Liver (tissue), 9 donors: ENCODE data around the gene WWC1. TPM values are rescaled to one million over a fixed set of nuclear protein-coding genes. Genes with fewer than 3 reads are reported as not detected.
A peak's percentile ranks its signal among the peaks of the same experiment; 100 is the strongest.

Experiments used
- DNase-seq: peaks from one replicate; pipeline ENCODE4 v3.0.0-alpha.2; 2017; ENCODE audit warnings: low spot score
- H3K27ac ChIP-seq, 2 donors: one replicate each; pipeline ENCODE4 v1.7.0; 2013; ENCODE audit warnings: inconsistent platforms in 2 of 2, low read length in 2 of 2, control low read depth in 1 of 2, low read depth in 1 of 2, mild to moderate bottlenecking in 1 of 2
- H3K27me3 ChIP-seq, 4 donors: one replicate each; pipeline versions ENCODE4 v1.6.1 to v1.7.0; 2013; ENCODE audit warnings: low read length in 3 of 4, inconsistent platforms in 1 of 4, mild to moderate bottlenecking in 1 of 4, moderate library complexity in 1 of 4; ENCODE audit not compliant: control insufficient read depth in 4 of 4, insufficient read depth in 4 of 4
- H3K36me3 ChIP-seq, 4 donors: one replicate each; pipeline versions ENCODE4 v1.6.1 to v1.7.0; 2013; ENCODE audit warnings: low read length in 3 of 4, mild to moderate bottlenecking in 3 of 4, low read depth in 1 of 4, moderate library complexity in 1 of 4; ENCODE audit not compliant: control insufficient read depth in 4 of 4, insufficient read depth in 3 of 4
- H3K4me1 ChIP-seq, 4 donors: one replicate each; pipeline versions ENCODE4 v1.6.1 to v1.7.0; 2013; ENCODE audit warnings: low read length in 3 of 4, mild to moderate bottlenecking in 3 of 4, moderate library complexity in 1 of 4; ENCODE audit not compliant: control insufficient read depth in 4 of 4, insufficient read depth in 4 of 4
- H3K4me3 ChIP-seq, 3 donors: one replicate each; pipeline versions ENCODE4 v1.6.1 to v1.7.0; 2013; ENCODE audit warnings: low read length in 3 of 3, control low read depth in 1 of 3, low read depth in 1 of 3, mild to moderate bottlenecking in 1 of 3
- H3K9ac ChIP-seq, 2 donors: one replicate each; pipeline ENCODE4 v1.7.0; 2013; ENCODE audit warnings: low read length in 2 of 2, mild to moderate bottlenecking in 2 of 2, moderate library complexity in 2 of 2, control low read depth in 1 of 2, low read depth in 1 of 2
- H3K9me3 ChIP-seq, 4 donors: one replicate each; pipeline versions ENCODE4 v1.6.1 to v1.7.0; 2013; ENCODE audit warnings: low read length in 3 of 4; ENCODE audit not compliant: control insufficient read depth in 4 of 4
- ATF3 ChIP-seq: IDR thresholded peaks from 2 replicates; pipeline ENCODE4 v1.6.1; 2016; ENCODE audit warnings: antibody characterized with exemption
- FOXA2 ChIP-seq: IDR thresholded peaks from 2 replicates; pipeline ENCODE4 v1.6.1; 2016; ENCODE audit warnings: antibody characterized with exemption
- GABPA ChIP-seq, 2 donors: IDR thresholded peaks in 1 of 2; conservative IDR thresholded peaks in 1 of 2; 2 replicates each; pipeline ENCODE4 v1.6.1; 2016; ENCODE audit warnings: antibody characterized with exemption in 2 of 2, mild to moderate bottlenecking in 1 of 2, moderate library complexity in 1 of 2
- HNF4A ChIP-seq, 2 donors: conservative IDR thresholded peaks; 2 replicates each; pipeline ENCODE4 v1.6.1; 2016; ENCODE audit warnings: antibody characterized with exemption in 2 of 2, mild to moderate bottlenecking in 2 of 2
- RAD21 ChIP-seq, 2 donors: IDR thresholded peaks; 2 replicates each; pipeline ENCODE4 v1.6.1; 2016; ENCODE audit warnings: antibody characterized with exemption in 2 of 2, mild to moderate bottlenecking in 2 of 2
- REST ChIP-seq: IDR thresholded peaks from 2 replicates; pipeline ENCODE4 v1.6.1; 2016; ENCODE audit warnings: antibody characterized with exemption, mild to moderate bottlenecking
- RXRA ChIP-seq, 2 donors: IDR thresholded peaks; 2 replicates each; pipeline ENCODE4 v1.6.1; 2017 to 2018; ENCODE audit warnings: antibody characterized with exemption in 2 of 2, mild to moderate bottlenecking in 1 of 2
- SP1 ChIP-seq: IDR thresholded peaks from 2 replicates; pipeline ENCODE4 v1.6.1; 2018; ENCODE audit warnings: antibody characterized with exemption, mild to moderate bottlenecking
- TAF1 ChIP-seq: conservative IDR thresholded peaks from 2 replicates; pipeline ENCODE4 v1.6.1; 2016; ENCODE audit warnings: antibody characterized with exemption, mild to moderate bottlenecking
- WGBS: extraction: QIAGEN DNeasy Blood & Tissue Kit; methylation state at CpG from one replicate; pipeline ENCODE4 v1.1.7; 2013; 5-methylcytosine and 5-hydroxymethylcytosine counted together
- polyA plus RNA-seq, 2 donors: library from polyadenylated mRNA; stranded (reverse) in 1 of 2; unstranded in 1 of 2; fragments of 200-250 nt in 1 of 2; fragments of >200 nt in 1 of 2; fragmentation: Nextera tagmentation in 1 of 2; extraction: Ambion mirVana in 1 of 2; gene quantifications; one replicate each; pipeline versions ENCODE4 v1.2.1 to v1.2.3, GENCODE V29; 2013 to 2015
- total RNA-seq, 2 donors: library from RNA; depleted of rRNA; stranded (reverse); fragments of >200 nt; gene quantifications; one replicate each; pipeline ENCODE4 v1.2.3, GENCODE V29; 2014
- donor health status: healthy.
- donor health status: healthy.
- donor health status: healthy.
- donor health status: healthy.
- donor health status: healthy.

WWC1 gene
- total and polyA plus RNA-seq, 4 donors, result 5.9 to 25.1 (median 14.8) TPM

- no peaks in the 10 kb centered on the region for H3K9me3 ChIP-seq
- no peak for DNase-seq
- peak; percentile 7 for TF ChIP-seq SP1
- TF ChIP-seq TAF1, result no peak
- no peak overlapping the region for H3K27ac ChIP-seq
- H3K27me3 ChIP-seq, result no peaks in the 10 kb centered on the region
- 48% methylated on average over 3 of the region's 3 CpGs for WGBS
- H3K9ac ChIP-seq, result no peak overlapping the region
- H3K4me3 ChIP-seq, result no peak overlapping the region
- no peaks in the 10 kb centered on the region for H3K4me1 ChIP-seq
- H3K36me3 ChIP-seq, result peaks cover 0 to 18% (median 11%) of the 10 kb centered on the region in 4 donors
Observed at GRCh38 chr5:168393773-168394172, 102.3 kb downstream of the WWC1 start.

GRCh38 chr5:168400429-168401220 is 109.2 kb downstream of the WWC1 start:
- TF ChIP-seq REST (no peak), ATF3 (no peak)
- DNase-seq, result no peak
- 91% methylated on average over 4 of the region's 4 CpGs for WGBS
- Histone ChIP-seq H3K27ac (no peak overlapping the region), H3K4me1 (no peaks in the 10 kb centered on the region), H3K27me3 (no peaks in the 10 kb centered on the region), H3K36me3 (peaks cover 4 to 36% (median 19%) of the 10 kb centered on the region in 4 donors), H3K9ac (no peak overlapping the region), H3K9me3 (no peaks in the 10 kb centered on the region), H3K4me3 (no peak overlapping the region)

- TF ChIP-seq TAF1, result no peak
- no peak for TF ChIP-seq SP1
- no peak for TF ChIP-seq ATF3
- TF ChIP-seq FOXA2, result no peak
- TF ChIP-seq REST, result no peak
- no peak for TF ChIP-seq GABPA (IDR thresholded peaks at IDR 0.05 in 1 of 2, conservative IDR thresholded peaks at IDR 0.05 in 1 of 2)
- no peak for TF ChIP-seq RAD21 (IDR thresholded peaks at IDR 0.05)
- TF ChIP-seq HNF4A (conservative IDR thresholded peaks at IDR 0.05), result no peak
- no peak for TF ChIP-seq RXRA (IDR thresholded peaks at IDR 0.05)
- Histone ChIP-seq H3K36me3 (peaks cover 4 to 40% (median 19%) of the 10 kb centered on the region in 4 donors), H3K27me3 (no peaks in the 10 kb centered on the region), H3K4me3 (no peak overlapping the region), H3K27ac (no peak overlapping the region), H3K9me3 (no peaks in the 10 kb centered on the region), H3K4me1 (no peaks in the 10 kb centered on the region), H3K9ac (no peak overlapping the region)
- no peak for DNase-seq
- 80% methylated on average over 5 of the region's 5 CpGs for WGBS
Observed at GRCh38 chr5:168401226-168401625, 109.8 kb downstream of the WWC1 start.
